Measurements from ENCODE around the gene HNRNPLL.
A peak's percentile ranks its signal among the peaks of the same experiment; 100 is the strongest.
"Not testable (repeated sequence)": the region's sequence is repeated elsewhere in the genome, so short reads cannot be mapped to it uniquely, and the experiment has no call there.

The HNRNPLL gene

GRCh38 chr2:38619458-38620164 lies 16.9 kb upstream of the HNRNPLL start:
- no peak for DNase-seq (ENCODE audit: low read depth in 2 of 2)

- DNase-seq (ENCODE audit: low read depth in 2 of 2) = no peak
Measured at GRCh38 chr2:38617301-38617700, 14.6 kb upstream of the HNRNPLL start.

- DNase-seq (ENCODE audit: low read depth in 2 of 2) = no peak
Measured at GRCh38 chr2:38615237-38615636, 12.5 kb upstream of the HNRNPLL start.

GRCh38 chr2:38613849-38614213 lies 11.1 kb upstream of the HNRNPLL start:
- DNase-seq (ENCODE audit: low read depth in 2 of 2) = no peak

GRCh38 chr2:38613126-38613848 lies 10.6 kb upstream of the HNRNPLL start:
- DNase-seq (ENCODE audit: low read depth in 2 of 2) = no peak

- DNase-seq (ENCODE audit: low read depth in 2 of 2) = peak in 1 of 2 donors; percentile 19
Measured at GRCh38 chr2:38610851-38611801, 8.4 kb upstream of the HNRNPLL start.

- not testable (repeated sequence) for DNase-seq (ENCODE audit: low read depth in 2 of 2)
Measured at GRCh38 chr2:38609246-38609645, 6.5 kb upstream of the HNRNPLL start.

- no peak for DNase-seq (ENCODE audit: low read depth in 2 of 2)
Measured at GRCh38 chr2:38608755-38609154, 6.0 kb upstream of the HNRNPLL start.

- no peak for DNase-seq (ENCODE audit: low read depth in 2 of 2)
Measured at GRCh38 chr2:38605298-38605830, 2.6 kb upstream of the HNRNPLL start.

GRCh38 chr2:38603402-38604290 lies 918 bp upstream of the HNRNPLL start:
- peak; percentile 77 to 78 for DNase-seq (ENCODE audit: low read depth in 2 of 2)

- DNase-seq (ENCODE audit: low read depth in 2 of 2) = no peak
Measured at GRCh38 chr2:38602136-38602731, 494 bp downstream of the HNRNPLL start.

- DNase-seq (ENCODE audit: low read depth in 2 of 2) = no peak
Measured at GRCh38 chr2:38601463-38602135, 1.1 kb downstream of the HNRNPLL start.

- DNase-seq (ENCODE audit: low read depth in 2 of 2) = no peak
Measured at GRCh38 chr2:38600921-38601455, 1.7 kb downstream of the HNRNPLL start.

GRCh38 chr2:38600242-38600891 lies 2.4 kb downstream of the HNRNPLL start:
- no peak for DNase-seq (ENCODE audit: low read depth in 2 of 2)

GRCh38 chr2:38599706-38600105 lies 3.0 kb downstream of the HNRNPLL start:
- DNase-seq (ENCODE audit: low read depth in 2 of 2) = no peak

GRCh38 chr2:38598991-38599295 lies 3.8 kb downstream of the HNRNPLL start:
- DNase-seq (ENCODE audit: low read depth in 2 of 2) = no peak

GRCh38 chr2:38598200-38598990 lies 4.3 kb downstream of the HNRNPLL start:
- DNase-seq (ENCODE audit: low read depth in 2 of 2) = no peak

- no peak for DNase-seq (ENCODE audit: low read depth in 2 of 2)
Measured at GRCh38 chr2:38597115-38597514, 5.6 kb downstream of the HNRNPLL start.

- DNase-seq (ENCODE audit: low read depth in 2 of 2) = no peak
Measured at GRCh38 chr2:38596229-38596628, 6.5 kb downstream of the HNRNPLL start.
